Lung (tissue), 12 donors: ENCODE results near the gene DBNDD1. TPM values are rescaled to one million over a fixed set of nuclear protein-coding genes. Genes with fewer than 3 reads are reported as not detected.

Experiments used
- ATAC-seq: fragments of 200-7000 bp; cut with Tn5 transposase; one replicate; pipeline ENCODE4 v1.9.1; 2020; ENCODE audit warnings: moderate number of reproducible peaks; ENCODE audit not compliant: insufficient read depth, low FRiP score
- DNase-seq, 3 donors: peaks; one replicate each; pipeline ENCODE4 v3.0.0-alpha.2; 2013 to 2017
- H3K27ac ChIP-seq, 2 donors: one replicate each; pipeline ENCODE4 v1.5.1; 2013; ENCODE audit warnings: mild to moderate bottlenecking in 2 of 2, moderate library complexity in 2 of 2, control low read depth in 1 of 2, inconsistent platforms in 1 of 2, low read depth in 1 of 2, low read length in 1 of 2
- H3K27me3 ChIP-seq, 3 donors: one replicate each; pipeline ENCODE4 v1.5.1; 2013; ENCODE audit warnings: low read length in 2 of 3; ENCODE audit not compliant: control insufficient read depth in 3 of 3, insufficient read depth in 3 of 3
- H3K36me3 ChIP-seq, 4 donors: one replicate each; pipeline ENCODE4 v1.5.1; 2013; ENCODE audit warnings: low read length in 4 of 4, mild to moderate bottlenecking in 1 of 4, moderate library complexity in 1 of 4; ENCODE audit not compliant: control insufficient read depth in 4 of 4, insufficient read depth in 4 of 4
- H3K4me1 ChIP-seq, 5 donors: one replicate each; pipeline ENCODE4 v1.5.1; 2013; ENCODE audit warnings: low read length in 5 of 5, mild to moderate bottlenecking in 2 of 5, moderate library complexity in 1 of 5; ENCODE audit not compliant: control insufficient read depth in 5 of 5, insufficient read depth in 5 of 5
- H3K4me3 ChIP-seq: one replicate; pipeline ENCODE4 v1.5.1; 2013; ENCODE audit warnings: mild to moderate bottlenecking, control low read depth, moderate library complexity
- H3K9ac ChIP-seq, 2 donors: one replicate each; pipeline ENCODE4 v1.5.1; 2013; ENCODE audit warnings: low read length in 2 of 2, control low read depth in 1 of 2; ENCODE audit not compliant: insufficient read depth in 1 of 2
- H3K9me3 ChIP-seq, 4 donors: one replicate each; pipeline ENCODE4 v1.5.1; 2013; ENCODE audit warnings: low read length in 3 of 4, mild to moderate bottlenecking in 1 of 4, moderate library complexity in 1 of 4; ENCODE audit not compliant: control insufficient read depth in 4 of 4, insufficient read depth in 3 of 4
- WGBS, 2 donors: extraction: QIAGEN DNeasy Blood & Tissue Kit; methylation state at CpG; one replicate each; pipeline ENCODE4 v1.1.7; 2013; 5-methylcytosine and 5-hydroxymethylcytosine counted together
- polyA plus RNA-seq, 2 donors: library from polyadenylated mRNA; stranded (reverse); fragments of 200-250 nt; gene quantifications; one replicate each; pipeline ENCODE4 v1.2.1, GENCODE V29; 2013
- total RNA-seq, 2 donors: library from RNA; depleted of rRNA in 1 of 2; stranded (reverse); fragments of >200 nt in 1 of 2; gene quantifications; one replicate each; pipeline ENCODE4 v1.2.1, GENCODE V29; 2014 to 2021
- TF ChIP-seq, protein P1 (sequence below): IDR thresholded peaks from 2 replicates; pipeline ENCODE4 v1.5.1; 2012; ENCODE audit warnings: mild to moderate bottlenecking; ENCODE audit errors: control extremely low read depth, extremely low read depth
- donor health status: control.
- donor health status: control.
- donor health status: Bipolar disorder and iron deficiency.
- donor health status: healthy.
- donor health status: DM: yes; HTN: yes; CAD: no.

The DBNDD1 gene
- total and polyA plus RNA-seq, 4 donors: 2.5 to 5.8 (median 4.5) TPM

DNA sequence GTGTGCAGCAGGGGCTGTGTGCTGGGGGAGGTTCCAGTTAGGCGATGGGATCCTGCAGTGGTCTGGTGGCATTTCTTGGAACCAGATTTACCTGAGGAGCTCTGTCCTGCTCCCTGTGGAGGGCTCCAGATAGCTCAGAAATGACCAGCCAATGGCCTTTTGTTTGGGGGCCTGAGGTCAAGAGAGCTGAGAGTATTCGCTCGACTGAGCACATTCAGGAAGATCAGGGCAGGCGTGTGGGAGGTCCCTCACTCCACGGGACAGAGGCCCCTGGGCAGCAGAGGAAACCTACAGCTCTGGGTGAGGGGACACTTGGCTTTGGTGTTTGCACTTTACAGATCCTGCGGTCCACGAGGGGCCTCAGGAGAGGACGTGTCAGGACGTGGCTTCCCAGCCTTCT lies 52.5 kb downstream of the DBNDD1 start:
- TF ChIP-seq, protein P1, sequence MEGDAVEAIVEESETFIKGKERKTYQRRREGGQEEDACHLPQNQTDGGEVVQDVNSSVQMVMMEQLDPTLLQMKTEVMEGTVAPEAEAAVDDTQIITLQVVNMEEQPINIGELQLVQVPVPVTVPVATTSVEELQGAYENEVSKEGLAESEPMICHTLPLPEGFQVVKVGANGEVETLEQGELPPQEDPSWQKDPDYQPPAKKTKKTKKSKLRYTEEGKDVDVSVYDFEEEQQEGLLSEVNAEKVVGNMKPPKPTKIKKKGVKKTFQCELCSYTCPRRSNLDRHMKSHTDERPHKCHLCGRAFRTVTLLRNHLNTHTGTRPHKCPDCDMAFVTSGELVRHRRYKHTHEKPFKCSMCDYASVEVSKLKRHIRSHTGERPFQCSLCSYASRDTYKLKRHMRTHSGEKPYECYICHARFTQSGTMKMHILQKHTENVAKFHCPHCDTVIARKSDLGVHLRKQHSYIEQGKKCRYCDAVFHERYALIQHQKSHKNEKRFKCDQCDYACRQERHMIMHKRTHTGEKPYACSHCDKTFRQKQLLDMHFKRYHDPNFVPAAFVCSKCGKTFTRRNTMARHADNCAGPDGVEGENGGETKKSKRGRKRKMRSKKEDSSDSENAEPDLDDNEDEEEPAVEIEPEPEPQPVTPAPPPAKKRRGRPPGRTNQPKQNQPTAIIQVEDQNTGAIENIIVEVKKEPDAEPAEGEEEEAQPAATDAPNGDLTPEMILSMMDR: no peak
- peaks cover 0 to 13% (median 2%) of the 10 kb centered on the region in 4 donors for H3K9me3 ChIP-seq
- DNase-seq (no peak), ATAC-seq (no peak)
- H3K4me3 ChIP-seq: no peak overlapping the region
- no peaks in the 10 kb centered on the region for H3K27me3 ChIP-seq
- peaks cover 2 to 8% (median 5%) of the 10 kb centered on the region in 5 donors for H3K4me1 ChIP-seq
- WGBS, 2 donors: 87 to 88% methylated on average over 9 of the region's 9 CpGs
- H3K9ac ChIP-seq: no peak overlapping the region
- peaks cover 0 to 35% (median 4%) of the 10 kb centered on the region in 4 donors for H3K36me3 ChIP-seq
- H3K27ac ChIP-seq: no peak overlapping the region

DNA sequence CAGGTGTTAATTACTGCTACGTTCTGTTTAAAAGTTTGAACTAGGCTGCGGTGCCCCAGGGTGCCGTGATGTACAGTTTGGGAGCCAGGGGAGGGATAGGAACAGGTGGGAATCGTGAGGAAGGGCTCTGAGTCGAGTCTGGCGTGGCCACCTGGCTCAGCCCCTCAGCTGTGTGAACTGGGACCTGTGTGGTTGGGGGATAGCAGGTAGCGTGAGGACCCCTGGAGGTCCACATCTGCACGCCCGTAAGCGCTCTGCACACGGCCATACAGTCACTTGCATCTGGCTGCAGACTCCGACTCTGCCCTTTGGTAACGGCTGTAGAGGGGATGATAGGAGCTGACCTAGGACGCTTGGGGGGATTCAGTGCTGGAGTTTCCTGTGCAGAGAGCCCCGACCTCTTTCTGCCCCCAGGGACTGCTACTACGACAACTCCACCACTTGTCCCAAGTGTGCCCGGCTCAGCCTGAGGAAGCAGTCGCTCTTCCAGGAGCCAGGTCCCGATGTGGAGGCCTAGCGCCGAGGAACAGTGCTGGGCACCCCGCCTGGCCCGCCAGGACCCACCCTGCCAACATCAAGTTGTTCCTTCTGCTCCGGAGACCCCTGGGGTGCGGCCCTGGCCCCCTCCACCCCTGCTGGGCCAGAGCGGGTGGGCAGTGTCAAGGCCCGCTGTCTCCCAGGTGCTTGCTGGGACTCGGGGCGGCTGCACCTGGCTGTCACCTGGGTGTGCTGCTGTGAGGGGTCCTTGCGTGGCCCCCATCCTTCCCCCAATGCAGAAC lies 53.6 kb downstream of the DBNDD1 start:
- peaks cover 0 to 45% (median 5%) of the 10 kb centered on the region in 4 donors for H3K36me3 ChIP-seq
- H3K9ac ChIP-seq: no peak overlapping the region
- WGBS, 2 donors: 92 to 95% methylated on average over 30 of the region's 30 CpGs
- no peaks in the 10 kb centered on the region for H3K4me1 ChIP-seq
- DNase-seq (no peak), ATAC-seq (no peak)
- H3K27me3 ChIP-seq: no peaks in the 10 kb centered on the region
- TF ChIP-seq, protein P1: no peak
- no peak overlapping the region for H3K4me3 ChIP-seq
- peaks cover 0 to 3% (median 0%) of the 10 kb centered on the region in 4 donors for H3K9me3 ChIP-seq
- no peak overlapping the region for H3K27ac ChIP-seq

DNA sequence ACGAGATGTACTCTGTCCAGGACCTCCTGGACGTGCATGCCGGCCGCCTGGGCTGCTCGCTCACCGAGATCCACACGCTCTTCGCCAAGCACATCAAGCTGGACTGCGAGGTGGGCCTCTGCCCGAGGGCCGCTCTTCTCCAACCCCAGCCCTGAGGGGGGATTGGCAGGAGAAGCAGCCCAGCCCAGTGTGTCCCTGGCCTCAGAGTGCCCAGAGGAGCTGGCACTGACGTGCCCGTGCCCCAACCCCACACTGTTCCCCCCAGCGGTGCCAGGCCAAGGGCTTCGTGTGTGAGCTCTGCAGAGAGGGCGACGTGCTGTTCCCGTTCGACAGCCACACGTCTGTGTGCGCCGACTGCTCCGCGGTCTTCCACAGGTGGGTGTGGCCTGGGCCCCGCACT lies 55.1 kb downstream of the DBNDD1 start:
- Histone ChIP-seq H3K4me3 (no peak overlapping the region), H3K27ac (no peak overlapping the region), H3K4me1 (no peaks in the 10 kb centered on the region), H3K9ac (no peak overlapping the region), H3K36me3 (peaks cover 0 to 55% (median 4%) of the 10 kb centered on the region in 4 donors), H3K27me3 (no peaks in the 10 kb centered on the region), H3K9me3 (no peaks in the 10 kb centered on the region)
- TF ChIP-seq, protein P1: no peak
- ATAC-seq (no peak), DNase-seq (no peak)
- WGBS, 2 donors: 91 to 94% methylated on average over 25 of the region's 25 CpGs
